HEK293 (cell line): ENCODE measurements around the gene ADAMTSL5.

ENCODE experiments used
- CTCF ChIA-PET: fragments of 350-600 bp; formaldehyde crosslinking; extraction: SDS; loops from one replicate; lab custom pipeline; 2021; ENCODE audit warnings: antibody characterized with exemption; lab: Yijun Ruan, JAX
- POLR2A ChIA-PET: fragments of 300-600 bp; formaldehyde crosslinking; extraction: SDS; loops from one replicate; lab custom pipeline; 2020; ENCODE audit warnings: antibody characterized with exemption, inconsistent platforms; lab: Yijun Ruan, JAX
- H3K27ac ChIP-seq: fragments of 200-500 bp; sonication (Bioruptor generic); 2 replicates; pipeline ENCODE4 v1.5.1; 2014; ENCODE audit warnings: low read depth, low read length, control low read depth, inconsistent platforms; ENCODE audit errors: extremely low read depth
- H3K36me3 ChIP-seq, 2 experiments: fragments of 200-500 bp in 1 of 2; sonication (Bioruptor generic) in 1 of 2; 1 replicate in 1 of 2; 2 replicates in 1 of 2; pipeline ENCODE4 v1.5.1; 2014 to 2017; ENCODE audit warnings: inconsistent platforms in 2 of 2, low read length in 2 of 2; ENCODE audit not compliant: control insufficient read depth in 2 of 2, insufficient read depth in 1 of 2
- H3K4me1 ChIP-seq: fragments of 200-500 bp; sonication (Bioruptor generic); 2 replicates; pipeline ENCODE4 v1.5.1; 2014; ENCODE audit warnings: mild to moderate bottlenecking, low read length, inconsistent platforms; ENCODE audit not compliant: control insufficient read depth, insufficient read depth
- H3K4me3 ChIP-seq: 2 replicates; pipeline ENCODE4 v1.5.1; 2011; ENCODE audit warnings: low read depth, mild to moderate bottlenecking, control low read depth, low read length, moderate library complexity
- H3K9me3 ChIP-seq: fragments of 200-500 bp; sonication (Bioruptor generic); 2 replicates; pipeline ENCODE4 v1.5.1; 2014; ENCODE audit warnings: low read depth, low read length, inconsistent platforms; ENCODE audit not compliant: control insufficient read depth, insufficient read depth
- CTCF ChIP-seq: fragments of 450-650 bp; formaldehyde crosslinking; IDR thresholded peaks from 2 replicates; pipeline ENCODE4 v1.5.1; 2016; ENCODE audit warnings: missing biosample characterization, missing genetic modification characterization
- HIC1 ChIP-seq: fragments of 450-650 bp; formaldehyde crosslinking; IDR thresholded peaks from 2 replicates; pipeline ENCODE4 v1.5.1; 2016; ENCODE audit warnings: missing biosample characterization, missing genetic modification characterization
- KLF8 ChIP-seq: fragments of 450-650 bp; formaldehyde crosslinking; IDR thresholded peaks from 2 replicates; pipeline ENCODE4 v1.5.1; 2016; ENCODE audit warnings: missing biosample characterization, missing genetic modification characterization
- ZBTB20 ChIP-seq: fragments of 450-650 bp; formaldehyde crosslinking; IDR thresholded peaks from 2 replicates; pipeline ENCODE4 v1.5.1; 2016; ENCODE audit warnings: missing biosample characterization, missing genetic modification characterization
- ZBTB6 ChIP-seq: fragments of 450-650 bp; formaldehyde crosslinking; IDR thresholded peaks from 2 replicates; pipeline ENCODE4 v1.5.1; 2017; ENCODE audit warnings: missing biosample characterization, missing genetic modification characterization
- ZBTB8A ChIP-seq: fragments of 450-650 bp; formaldehyde crosslinking; IDR thresholded peaks from 2 replicates; pipeline ENCODE4 v1.5.1; 2016; ENCODE audit warnings: missing biosample characterization, missing genetic modification characterization
- ZNF510 ChIP-seq: fragments of 450-650 bp; formaldehyde crosslinking; IDR thresholded peaks from 2 replicates; pipeline ENCODE4 v1.5.1; 2018; ENCODE audit warnings: mild to moderate bottlenecking, missing genetic modification characterization, missing biosample characterization; ENCODE audit not compliant: insufficient replicate concordance
- ZNF707 ChIP-seq: fragments of 450-650 bp; formaldehyde crosslinking; IDR thresholded peaks from 2 replicates; pipeline ENCODE4 v1.5.1; 2016; ENCODE audit warnings: missing biosample characterization, missing genetic modification characterization
- ZSCAN5A ChIP-seq: fragments of 450-650 bp; formaldehyde crosslinking; IDR thresholded peaks from 2 replicates; pipeline ENCODE4 v1.5.1; 2016; ENCODE audit warnings: missing biosample characterization, missing genetic modification characterization

ADAMTSL5 gene

GRCh38 chr19:1469255-1470054 lies 43.4 kb downstream of the ADAMTSL5 start (continued):
- TF ChIP-seq ZNF707 = no peak

- peaks cover 12% of the 10 kb centered on the region for H3K4me1 ChIP-seq
- H3K9me3 ChIP-seq = no peaks in the 10 kb centered on the region
- H3K4me3 ChIP-seq = peak overlapping the region; percentile 22
- CTCF ChIA-PET = interaction anchor here (0.9 to 1.3 kb wide), 3 partner anchors 15 to 26 kb away, joined by 3 read pairs; partner anchors contain the start of gene PCSK4
- H3K27ac ChIP-seq = no peak overlapping the region; the same call in 1 of the 2 replicates
- H3K36me3 ChIP-seq = peaks cover 0 to 10% of the 10 kb centered on the region in 2 experiments; a peak in 1 of 3 replicates
- peak; percentile 59 for TF ChIP-seq ZBTB8A (tag by site-specific recombination)
- 0 out of 2 replicates have a peak, but pooled peaks have one; percentile 23 for TF ChIP-seq KLF8 (tag by site-specific recombination)
- TF ChIP-seq CTCF = 0 out of 2 replicates have a peak, but pooled peaks have one; percentile 9
- no peak for TF ChIP-seq ZNF510 (tag by site-specific recombination)
- no peak for TF ChIP-seq ZSCAN5A (tag by site-specific recombination)
- peak; percentile 42; the same call in 1 of the 2 replicates for TF ChIP-seq ZBTB20 (tag by site-specific recombination)
- TF ChIP-seq, all 188 proteins: peak for 4
- POLR2A ChIA-PET = interaction anchor here (0.6 kb wide), 1 partner anchor 11 kb away, joined by 6 read pairs; no protein-coding TSS in a partner anchor
Observed at GRCh38 chr19:1468821-1469254, 44.0 kb downstream of the ADAMTSL5 start.

- H3K36me3 ChIP-seq = peaks cover 0 to 10% of the 10 kb centered on the region in 2 experiments; a peak in 1 of 3 replicates
- POLR2A ChIA-PET = interaction anchor here (0.6 kb wide), 1 partner anchor 11 kb away, joined by 6 read pairs; no protein-coding TSS in a partner anchor
- CTCF ChIA-PET = interaction anchor here (0.6 to 1.3 kb wide), 5 partner anchors 15 to 50 kb away, joined by 3 read pairs; partner anchors contain the start of gene PCSK4
- no peak overlapping the region for H3K27ac ChIP-seq
- TF ChIP-seq HIC1 (tag by site-specific recombination) (peak; percentile 36; the same call in 1 of the 2 replicates), ZBTB6 (no peak)
- no peaks in the 10 kb centered on the region for H3K9me3 ChIP-seq
- H3K4me1 ChIP-seq = peaks cover 12% of the 10 kb centered on the region
- H3K4me3 ChIP-seq = peak overlapping the region; percentile 11
Observed at GRCh38 chr19:1468274-1468820, 44.5 kb downstream of the ADAMTSL5 start.
